DOHH2 (cell line): ENCODE measurements around the gene ABCC9.

Experiments
- H3F3A ChIP-seq: fragments of 200-600 bp; sonication (generic), shearing (Covaris generic); 2 replicates; pipeline ENCODE4 v1.6.0; 2016; ENCODE audit warnings: antibody characterized with exemption, mild to moderate bottlenecking; ENCODE audit not compliant: control insufficient read depth, insufficient read depth
- H3K27ac ChIP-seq: fragments of 200-600 bp; sonication (generic); 2 replicates; pipeline ENCODE4 v1.5.1; 2014; ENCODE audit warnings: low read depth, mild to moderate bottlenecking, low read length, moderate library complexity
- H3K27me3 ChIP-seq: fragments of 200-600 bp; sonication (generic); 2 replicates; pipeline ENCODE4 v1.6.1; 2014; ENCODE audit warnings: mild to moderate bottlenecking, low read length, mixed read lengths; ENCODE audit not compliant: control insufficient read depth
- H3K36me3 ChIP-seq: fragments of 200-600 bp; sonication (generic); 2 replicates; pipeline ENCODE4 v1.6.1; 2014; ENCODE audit warnings: mild to moderate bottlenecking, low read length, moderate library complexity, mixed read lengths; ENCODE audit not compliant: control insufficient read depth
- H3K4me1 ChIP-seq: fragments of 200-600 bp; sonication (generic); 2 replicates; pipeline ENCODE4 v1.6.1; 2014; ENCODE audit warnings: mild to moderate bottlenecking, low read length, mixed read lengths; ENCODE audit not compliant: control insufficient read depth
- H3K4me2 ChIP-seq: fragments of 200-600 bp; sonication (generic); 2 replicates; pipeline ENCODE4 v1.6.0; 2014; ENCODE audit warnings: mild to moderate bottlenecking, low read length, moderate library complexity
- H3K4me3 ChIP-seq: fragments of 200-600 bp; sonication (generic); 2 replicates; pipeline ENCODE4 v1.5.1; 2014; ENCODE audit warnings: mild to moderate bottlenecking, low read length, mixed read lengths
- H3K79me2 ChIP-seq: fragments of 200-600 bp; sonication (generic); 2 replicates; pipeline ENCODE4 v1.6.1; 2014; ENCODE audit warnings: mild to moderate bottlenecking, low read length, mixed read lengths; ENCODE audit not compliant: control insufficient read depth
- H3K9me2 ChIP-seq: fragments of 200-600 bp; sonication (generic); replicated peaks from 2 replicates; pipeline ENCODE4 v1.6.1; 2014; ENCODE audit warnings: mild to moderate bottlenecking, low read length, mixed read lengths; ENCODE audit not compliant: control insufficient read depth
- H3K9me3 ChIP-seq: fragments of 200-600 bp; sonication (generic); 2 replicates; pipeline ENCODE4 v1.6.1; 2014; ENCODE audit warnings: antibody characterized with exemption, low read length, mixed read lengths; ENCODE audit not compliant: control insufficient read depth, insufficient read depth
- H4K20me1 ChIP-seq: fragments of 200-600 bp; sonication (generic); 2 replicates; pipeline ENCODE4 v1.6.0; 2014; ENCODE audit warnings: low read depth, mild to moderate bottlenecking, antibody characterized with exemption, low read length, moderate library complexity; ENCODE audit not compliant: control insufficient read depth, insufficient read depth
- CTCF ChIP-seq: fragments of 200-600 bp; sonication (generic); IDR thresholded peaks from one replicate; pipeline ENCODE4 v1.5.1; 2014; ENCODE audit warnings: antibody characterized with exemption, mild to moderate bottlenecking, low read depth, low read length; ENCODE audit not compliant: poor library complexity, severe bottlenecking
- EZH2phosphoT487 ChIP-seq: fragments of 200-600 bp; sonication (generic); IDR thresholded peaks from 2 replicates; pipeline ENCODE4 v1.6.1; 2017; ENCODE audit warnings: borderline replicate concordance, mild to moderate bottlenecking, antibody characterized with exemption, low read length, moderate library complexity, mixed read lengths

The ABCC9 gene

GRCh38 chr12:21881965-21882364 lies 59.3 kb downstream of the ABCC9 start:
- H3K4me3 ChIP-seq: no peak overlapping the region
- no peaks in the 10 kb centered on the region for H3K36me3 ChIP-seq
- no peaks in the 10 kb centered on the region for H3K9me3 ChIP-seq
- H3K79me2 ChIP-seq: no peaks in the 10 kb centered on the region
- no peaks in the 10 kb centered on the region for H3K4me1 ChIP-seq
- TF ChIP-seq CTCF (no peak), EZH2phosphoT487 (no peak)
- no peaks in the 10 kb centered on the region for H3F3A ChIP-seq
- no peak overlapping the region for H3K4me2 ChIP-seq
- H3K27ac ChIP-seq: no peak overlapping the region
- no peaks in the 10 kb centered on the region for H3K27me3 ChIP-seq
- no peaks in the 10 kb centered on the region for H3K9me2 ChIP-seq
- no peaks in the 10 kb centered on the region for H4K20me1 ChIP-seq

GRCh38 chr12:21879312-21879711 lies 61.9 kb downstream of the ABCC9 start:
- Histone ChIP-seq H3K79me2 (no peaks in the 10 kb centered on the region), H3K4me2 (no peak overlapping the region)
- no peak for TF ChIP-seq CTCF
- no peak for TF ChIP-seq EZH2phosphoT487

GRCh38 chr12:21877293-21877982 lies 63.8 kb downstream of the ABCC9 start:
- H3K4me1 ChIP-seq: no peaks in the 10 kb centered on the region
- H3K4me2 ChIP-seq: no peak overlapping the region
- H4K20me1 ChIP-seq: no peaks in the 10 kb centered on the region
- no peaks in the 10 kb centered on the region for H3F3A ChIP-seq
- no peaks in the 10 kb centered on the region for H3K9me2 ChIP-seq
- no peaks in the 10 kb centered on the region for H3K27me3 ChIP-seq
- TF ChIP-seq CTCF (no peak), EZH2phosphoT487 (no peak)
- no peaks in the 10 kb centered on the region for H3K9me3 ChIP-seq
- no peaks in the 10 kb centered on the region for H3K36me3 ChIP-seq
- no peak overlapping the region for H3K27ac ChIP-seq
- H3K4me3 ChIP-seq: no peak overlapping the region
- H3K79me2 ChIP-seq: no peaks in the 10 kb centered on the region

More at GRCh38 chr12:21879312-21879711, 61.9 kb downstream of the ABCC9 start:
- H3K27me3 ChIP-seq: no peaks in the 10 kb centered on the region
- no peaks in the 10 kb centered on the region for H3K9me3 ChIP-seq
- no peaks in the 10 kb centered on the region for H3F3A ChIP-seq
- no peaks in the 10 kb centered on the region for H3K9me2 ChIP-seq
- no peaks in the 10 kb centered on the region for H4K20me1 ChIP-seq
- H3K4me3 ChIP-seq: no peak overlapping the region
- H3K27ac ChIP-seq: no peak overlapping the region
- H3K36me3 ChIP-seq: no peaks in the 10 kb centered on the region
- H3K4me1 ChIP-seq: no peaks in the 10 kb centered on the region
